Right lung (tissue), 5 donors: ENCODE measurements around the gene ITIH4. TPM values are rescaled to one million over a fixed set of nuclear protein-coding genes. Genes with fewer than 3 reads are reported as not detected.

Experiments used
- DNase-seq, 2 donors: peaks; one replicate each; pipeline ENCODE4 v3.0.0-alpha.2; 2013
- polyA plus RNA-seq, 5 donors: library from polyadenylated mRNA; unstranded; fragments of 120-200 nt; gene quantifications; one replicate each; pipeline versions ENCODE4 v1.2.1 to v1.2.3, GENCODE V29; 2013; ENCODE audit warnings: inconsistent platforms in 1 of 5, low replicate concordance in 1 of 5; ENCODE audit not compliant: insufficient read length in 5 of 5, insufficient read depth in 1 of 5

The ITIH4 gene
- polyA plus RNA-seq, 5 donors, result 8.6 to 12.6 (median 11.1) TPM

- DNase-seq, result no peak
These were observed 19.2 kb upstream of the ITIH4 start for GRCh38 chr3:52849656-52850055.

- no peak for DNase-seq
These were observed 18.1 kb upstream of the ITIH4 start for GRCh38 chr3:52848617-52849016.

GRCh38 chr3:52847726-52848125, 17.3 kb upstream of the ITIH4 start:
- no peak for DNase-seq

GRCh38 chr3:52847241-52847640, 16.8 kb upstream of the ITIH4 start:
- no peak for DNase-seq

GRCh38 chr3:52846432-52846965, 16.0 kb upstream of the ITIH4 start:
- no peak for DNase-seq

GRCh38 chr3:52845691-52846431, 15.4 kb upstream of the ITIH4 start:
- no peak for DNase-seq

GRCh38 chr3:52845157-52845556, 14.7 kb upstream of the ITIH4 start:
- peak; percentile 54 to 77 for DNase-seq

- DNase-seq, result no peak
These were observed 14.0 kb upstream of the ITIH4 start for GRCh38 chr3:52844290-52844975.

- DNase-seq, result no peak
These were observed 13.4 kb upstream of the ITIH4 start for GRCh38 chr3:52843881-52844280.

GRCh38 chr3:52843108-52843865, 12.8 kb upstream of the ITIH4 start:
- DNase-seq, result no peak

- DNase-seq, result no peak
These were observed 12.0 kb upstream of the ITIH4 start for GRCh38 chr3:52842424-52842823.

GRCh38 chr3:52841981-52842340, 11.5 kb upstream of the ITIH4 start:
- no peak for DNase-seq

GRCh38 chr3:52841211-52841980, 10.9 kb upstream of the ITIH4 start:
- no peak for DNase-seq

GRCh38 chr3:52839892-52840545, 9.5 kb upstream of the ITIH4 start:
- no peak for DNase-seq

- no peak for DNase-seq
These were observed 8.8 kb upstream of the ITIH4 start for GRCh38 chr3:52839268-52839575.

- no peak for DNase-seq
These were observed 8.2 kb upstream of the ITIH4 start for GRCh38 chr3:52838561-52839267.

- no peak for DNase-seq
These were observed 6.5 kb upstream of the ITIH4 start for GRCh38 chr3:52836986-52837385.

GRCh38 chr3:52836471-52836845, 6.0 kb upstream of the ITIH4 start:
- DNase-seq, result no peak

GRCh38 chr3:52835766-52836470, 5.4 kb upstream of the ITIH4 start:
- DNase-seq, result no peak

GRCh38 chr3:52834871-52835501, 4.5 kb upstream of the ITIH4 start, which contains the start of gene MUSTN1:
Gene MUSTN1, minus strand, starts transcription at chr3:52835019. Its CDS starts 71 bp downstream, at chr3:52834948.
- peak; percentile 42 to 55 for DNase-seq
